ENCODE data around the gene RALGAPB. TPM values are rescaled to one million over a fixed set of nuclear protein-coding genes. Genes with fewer than 3 reads are reported as not detected.
"Not testable (repeated sequence)": the region's sequence is repeated elsewhere in the genome, so short reads cannot be mapped to it uniquely, and the experiment has no call there.

Gene RALGAPB
- total RNA-seq, 1 experiment from 2014 or later, result 20.0 TPM

- DNase-seq (ENCODE audit: low spot score), result no peak
Measured at GRCh38 chr20:38497246-38497935, 24.7 kb downstream of the RALGAPB start.

GRCh38 chr20:38498909-38499308 lies 26.3 kb downstream of the RALGAPB start:
- no peak for DNase-seq (ENCODE audit: low spot score)

GRCh38 chr20:38499366-38499765 lies 26.7 kb downstream of the RALGAPB start:
- no peak for DNase-seq (ENCODE audit: low spot score)

GRCh38 chr20:38501858-38502436 lies 29.3 kb downstream of the RALGAPB start:
- no peak for DNase-seq (ENCODE audit: low spot score)

- no peak for DNase-seq (ENCODE audit: low spot score)
Measured at GRCh38 chr20:38504368-38505090, 31.9 kb downstream of the RALGAPB start.

GRCh38 chr20:38505091-38505455 lies 32.4 kb downstream of the RALGAPB start:
- DNase-seq (ENCODE audit: low spot score), result no peak

- not testable (repeated sequence) for DNase-seq (ENCODE audit: low spot score)
Measured at GRCh38 chr20:38511726-38512125, 39.1 kb downstream of the RALGAPB start.

GRCh38 chr20:38514185-38514584 lies 41.5 kb downstream of the RALGAPB start:
- no peak for DNase-seq (ENCODE audit: low spot score)

- no peak for DNase-seq (ENCODE audit: low spot score)
Measured at GRCh38 chr20:38514947-38515346, 42.3 kb downstream of the RALGAPB start.

- DNase-seq (ENCODE audit: low spot score), result no peak
Measured at GRCh38 chr20:38515631-38516030, 43.0 kb downstream of the RALGAPB start.

- no peak for DNase-seq (ENCODE audit: low spot score)
Measured at GRCh38 chr20:38519426-38519825, 46.8 kb downstream of the RALGAPB start.

GRCh38 chr20:38520261-38520660 lies 47.6 kb downstream of the RALGAPB start:
- DNase-seq (ENCODE audit: low spot score), result no peak

GRCh38 chr20:38523697-38524096 lies 51.1 kb downstream of the RALGAPB start:
- peak; percentile 16 for DNase-seq (ENCODE audit: low spot score)

- no peak for DNase-seq (ENCODE audit: low spot score)
Measured at GRCh38 chr20:38528167-38528566, 55.5 kb downstream of the RALGAPB start.

- DNase-seq (ENCODE audit: low spot score), result no peak
Measured at GRCh38 chr20:38531021-38531420, 58.4 kb downstream of the RALGAPB start.

GRCh38 chr20:38534756-38535155 lies 62.1 kb downstream of the RALGAPB start:
- no peak for DNase-seq (ENCODE audit: low spot score)

GRCh38 chr20:38536310-38536709 lies 63.7 kb downstream of the RALGAPB start:
- no peak for DNase-seq (ENCODE audit: low spot score)

- no peak for DNase-seq (ENCODE audit: low spot score)
Measured at GRCh38 chr20:38537176-38537575, 64.5 kb downstream of the RALGAPB start.

- DNase-seq (ENCODE audit: low spot score), result no peak
Measured at GRCh38 chr20:38538789-38539188, 66.1 kb downstream of the RALGAPB start.

GRCh38 chr20:38543014-38543906 lies 70.6 kb downstream of the RALGAPB start:
- DNase-seq (ENCODE audit: low spot score), result no peak

GRCh38 chr20:38545771-38546170 lies 73.1 kb downstream of the RALGAPB start:
- DNase-seq (ENCODE audit: low spot score), result no peak

Data from A172 (cell line).